ENCODE measurements around the gene CSNK1G1. TPM values are rescaled to one million over a fixed set of nuclear protein-coding genes. Genes with fewer than 3 reads are reported as not detected.

Gene CSNK1G1
- total and polyA plus RNA-seq, 2 of the 8 experiments (the other 6 are each of a cell fraction or from before 2014, with no cell fraction given) = 6.0 to 12.9 TPM

DNA sequence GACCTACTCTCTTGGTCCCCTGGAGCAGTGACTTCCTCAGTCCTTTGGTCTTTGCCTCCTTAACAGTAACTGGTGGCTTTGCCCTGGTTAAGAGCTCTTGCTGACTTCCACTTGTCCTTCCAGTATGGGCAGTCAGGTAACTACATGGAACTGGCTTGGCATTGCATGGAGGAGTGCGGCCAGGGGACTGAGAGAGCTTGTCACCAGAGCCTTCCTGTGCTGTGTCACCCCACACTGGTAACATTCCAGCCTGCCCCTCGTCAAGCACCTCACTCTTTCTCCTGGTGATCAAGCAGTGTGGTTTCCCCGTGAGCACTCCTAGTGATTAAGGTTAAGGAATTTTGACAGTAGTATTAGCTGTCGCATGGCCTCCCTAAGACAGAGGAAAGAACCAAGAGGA, 223.8 kb downstream of the CSNK1G1 start (continued):
- TF ChIP-seq, protein P1, sequence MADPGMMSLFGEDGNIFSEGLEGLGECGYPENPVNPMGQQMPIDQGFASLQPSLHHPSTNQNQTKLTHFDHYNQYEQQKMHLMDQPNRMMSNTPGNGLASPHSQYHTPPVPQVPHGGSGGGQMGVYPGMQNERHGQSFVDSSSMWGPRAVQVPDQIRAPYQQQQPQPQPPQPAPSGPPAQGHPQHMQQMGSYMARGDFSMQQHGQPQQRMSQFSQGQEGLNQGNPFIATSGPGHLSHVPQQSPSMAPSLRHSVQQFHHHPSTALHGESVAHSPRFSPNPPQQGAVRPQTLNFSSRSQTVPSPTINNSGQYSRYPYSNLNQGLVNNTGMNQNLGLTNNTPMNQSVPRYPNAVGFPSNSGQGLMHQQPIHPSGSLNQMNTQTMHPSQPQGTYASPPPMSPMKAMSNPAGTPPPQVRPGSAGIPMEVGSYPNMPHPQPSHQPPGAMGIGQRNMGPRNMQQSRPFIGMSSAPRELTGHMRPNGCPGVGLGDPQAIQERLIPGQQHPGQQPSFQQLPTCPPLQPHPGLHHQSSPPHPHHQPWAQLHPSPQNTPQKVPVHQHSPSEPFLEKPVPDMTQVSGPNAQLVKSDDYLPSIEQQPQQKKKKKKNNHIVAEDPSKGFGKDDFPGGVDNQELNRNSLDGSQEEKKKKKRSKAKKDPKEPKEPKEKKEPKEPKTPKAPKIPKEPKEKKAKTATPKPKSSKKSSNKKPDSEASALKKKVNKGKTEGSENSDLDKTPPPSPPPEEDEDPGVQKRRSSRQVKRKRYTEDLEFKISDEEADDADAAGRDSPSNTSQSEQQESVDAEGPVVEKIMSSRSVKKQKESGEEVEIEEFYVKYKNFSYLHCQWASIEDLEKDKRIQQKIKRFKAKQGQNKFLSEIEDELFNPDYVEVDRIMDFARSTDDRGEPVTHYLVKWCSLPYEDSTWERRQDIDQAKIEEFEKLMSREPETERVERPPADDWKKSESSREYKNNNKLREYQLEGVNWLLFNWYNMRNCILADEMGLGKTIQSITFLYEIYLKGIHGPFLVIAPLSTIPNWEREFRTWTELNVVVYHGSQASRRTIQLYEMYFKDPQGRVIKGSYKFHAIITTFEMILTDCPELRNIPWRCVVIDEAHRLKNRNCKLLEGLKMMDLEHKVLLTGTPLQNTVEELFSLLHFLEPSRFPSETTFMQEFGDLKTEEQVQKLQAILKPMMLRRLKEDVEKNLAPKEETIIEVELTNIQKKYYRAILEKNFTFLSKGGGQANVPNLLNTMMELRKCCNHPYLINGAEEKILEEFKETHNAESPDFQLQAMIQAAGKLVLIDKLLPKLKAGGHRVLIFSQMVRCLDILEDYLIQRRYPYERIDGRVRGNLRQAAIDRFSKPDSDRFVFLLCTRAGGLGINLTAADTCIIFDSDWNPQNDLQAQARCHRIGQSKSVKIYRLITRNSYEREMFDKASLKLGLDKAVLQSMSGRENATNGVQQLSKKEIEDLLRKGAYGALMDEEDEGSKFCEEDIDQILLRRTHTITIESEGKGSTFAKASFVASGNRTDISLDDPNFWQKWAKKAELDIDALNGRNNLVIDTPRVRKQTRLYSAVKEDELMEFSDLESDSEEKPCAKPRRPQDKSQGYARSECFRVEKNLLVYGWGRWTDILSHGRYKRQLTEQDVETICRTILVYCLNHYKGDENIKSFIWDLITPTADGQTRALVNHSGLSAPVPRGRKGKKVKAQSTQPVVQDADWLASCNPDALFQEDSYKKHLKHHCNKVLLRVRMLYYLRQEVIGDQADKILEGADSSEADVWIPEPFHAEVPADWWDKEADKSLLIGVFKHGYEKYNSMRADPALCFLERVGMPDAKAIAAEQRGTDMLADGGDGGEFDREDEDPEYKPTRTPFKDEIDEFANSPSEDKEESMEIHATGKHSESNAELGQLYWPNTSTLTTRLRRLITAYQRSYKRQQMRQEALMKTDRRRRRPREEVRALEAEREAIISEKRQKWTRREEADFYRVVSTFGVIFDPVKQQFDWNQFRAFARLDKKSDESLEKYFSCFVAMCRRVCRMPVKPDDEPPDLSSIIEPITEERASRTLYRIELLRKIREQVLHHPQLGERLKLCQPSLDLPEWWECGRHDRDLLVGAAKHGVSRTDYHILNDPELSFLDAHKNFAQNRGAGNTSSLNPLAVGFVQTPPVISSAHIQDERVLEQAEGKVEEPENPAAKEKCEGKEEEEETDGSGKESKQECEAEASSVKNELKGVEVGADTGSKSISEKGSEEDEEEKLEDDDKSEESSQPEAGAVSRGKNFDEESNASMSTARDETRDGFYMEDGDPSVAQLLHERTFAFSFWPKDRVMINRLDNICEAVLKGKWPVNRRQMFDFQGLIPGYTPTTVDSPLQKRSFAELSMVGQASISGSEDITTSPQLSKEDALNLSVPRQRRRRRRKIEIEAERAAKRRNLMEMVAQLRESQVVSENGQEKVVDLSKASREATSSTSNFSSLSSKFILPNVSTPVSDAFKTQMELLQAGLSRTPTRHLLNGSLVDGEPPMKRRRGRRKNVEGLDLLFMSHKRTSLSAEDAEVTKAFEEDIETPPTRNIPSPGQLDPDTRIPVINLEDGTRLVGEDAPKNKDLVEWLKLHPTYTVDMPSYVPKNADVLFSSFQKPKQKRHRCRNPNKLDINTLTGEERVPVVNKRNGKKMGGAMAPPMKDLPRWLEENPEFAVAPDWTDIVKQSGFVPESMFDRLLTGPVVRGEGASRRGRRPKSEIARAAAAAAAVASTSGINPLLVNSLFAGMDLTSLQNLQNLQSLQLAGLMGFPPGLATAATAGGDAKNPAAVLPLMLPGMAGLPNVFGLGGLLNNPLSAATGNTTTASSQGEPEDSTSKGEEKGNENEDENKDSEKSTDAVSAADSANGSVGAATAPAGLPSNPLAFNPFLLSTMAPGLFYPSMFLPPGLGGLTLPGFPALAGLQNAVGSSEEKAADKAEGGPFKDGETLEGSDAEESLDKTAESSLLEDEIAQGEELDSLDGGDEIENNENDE (IDR thresholded peaks at IDR 0.05; ENCODE audit: insufficient replicate concordance, low read length) = no peak
- TF ChIP-seq EP300 (IDR thresholded peaks at IDR 0.05; ENCODE audit: borderline replicate concordance in 1 of 2, low read depth in 2 of 2, low read length in 2 of 2) = no peak
- TF ChIP-seq, protein P2, sequence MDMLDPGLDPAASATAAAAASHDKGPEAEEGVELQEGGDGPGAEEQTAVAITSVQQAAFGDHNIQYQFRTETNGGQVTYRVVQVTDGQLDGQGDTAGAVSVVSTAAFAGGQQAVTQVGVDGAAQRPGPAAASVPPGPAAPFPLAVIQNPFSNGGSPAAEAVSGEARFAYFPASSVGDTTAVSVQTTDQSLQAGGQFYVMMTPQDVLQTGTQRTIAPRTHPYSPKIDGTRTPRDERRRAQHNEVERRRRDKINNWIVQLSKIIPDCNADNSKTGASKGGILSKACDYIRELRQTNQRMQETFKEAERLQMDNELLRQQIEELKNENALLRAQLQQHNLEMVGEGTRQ (IDR thresholded peaks at IDR 0.05; ENCODE audit: low read length) = no peak
